Measurements from ENCODE around the gene ZNF367.

Gene ZNF367

GRCh38 chr9:96449523-96449844 lies 31.3 kb upstream of the ZNF367 start:
- TF ChIP-seq, protein P1, sequence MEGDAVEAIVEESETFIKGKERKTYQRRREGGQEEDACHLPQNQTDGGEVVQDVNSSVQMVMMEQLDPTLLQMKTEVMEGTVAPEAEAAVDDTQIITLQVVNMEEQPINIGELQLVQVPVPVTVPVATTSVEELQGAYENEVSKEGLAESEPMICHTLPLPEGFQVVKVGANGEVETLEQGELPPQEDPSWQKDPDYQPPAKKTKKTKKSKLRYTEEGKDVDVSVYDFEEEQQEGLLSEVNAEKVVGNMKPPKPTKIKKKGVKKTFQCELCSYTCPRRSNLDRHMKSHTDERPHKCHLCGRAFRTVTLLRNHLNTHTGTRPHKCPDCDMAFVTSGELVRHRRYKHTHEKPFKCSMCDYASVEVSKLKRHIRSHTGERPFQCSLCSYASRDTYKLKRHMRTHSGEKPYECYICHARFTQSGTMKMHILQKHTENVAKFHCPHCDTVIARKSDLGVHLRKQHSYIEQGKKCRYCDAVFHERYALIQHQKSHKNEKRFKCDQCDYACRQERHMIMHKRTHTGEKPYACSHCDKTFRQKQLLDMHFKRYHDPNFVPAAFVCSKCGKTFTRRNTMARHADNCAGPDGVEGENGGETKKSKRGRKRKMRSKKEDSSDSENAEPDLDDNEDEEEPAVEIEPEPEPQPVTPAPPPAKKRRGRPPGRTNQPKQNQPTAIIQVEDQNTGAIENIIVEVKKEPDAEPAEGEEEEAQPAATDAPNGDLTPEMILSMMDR (conservative IDR thresholded peaks at IDR 0.05; ENCODE audit: low read depth, low read length): no peak
- H3K4me3 ChIP-seq (ENCODE audit: low read length): peak overlapping the region; percentile 65
- no peak for DNase-seq (ENCODE audit: low read depth)

GRCh38 chr9:96448546-96449170 lies 30.5 kb upstream of the ZNF367 start:
- DNase-seq (ENCODE audit: low read depth): peak; percentile 19
- H3K4me3 ChIP-seq (ENCODE audit: low read length): no peak overlapping the region
- TF ChIP-seq, protein P1 (conservative IDR thresholded peaks at IDR 0.05; ENCODE audit: low read depth, low read length): no peak

DNA sequence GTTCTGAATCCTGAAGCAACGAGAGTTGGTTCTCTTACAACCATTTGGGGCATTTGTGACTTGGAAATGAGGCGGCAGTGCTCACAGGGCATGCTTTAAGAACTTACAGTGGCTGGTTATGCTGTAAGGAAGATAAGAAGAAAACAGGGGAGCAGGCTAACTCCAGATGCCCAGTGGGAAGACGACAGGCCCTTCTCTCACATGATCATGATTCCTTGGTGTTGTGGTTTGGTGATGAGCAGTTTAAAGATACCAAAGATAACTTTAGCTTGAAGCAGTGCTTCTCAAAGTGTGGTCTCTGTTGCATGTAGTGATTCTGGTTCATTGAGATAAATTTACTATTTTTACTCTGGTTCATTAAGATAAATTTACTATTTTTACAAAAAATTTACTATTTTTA lies 29.2 kb upstream of the ZNF367 start:
- TF ChIP-seq, protein P1 (conservative IDR thresholded peaks at IDR 0.05; ENCODE audit: low read depth, low read length): no peak
- no peak for DNase-seq (ENCODE audit: low read depth)
- H3K4me3 ChIP-seq (ENCODE audit: low read length): no peak overlapping the region

DNA sequence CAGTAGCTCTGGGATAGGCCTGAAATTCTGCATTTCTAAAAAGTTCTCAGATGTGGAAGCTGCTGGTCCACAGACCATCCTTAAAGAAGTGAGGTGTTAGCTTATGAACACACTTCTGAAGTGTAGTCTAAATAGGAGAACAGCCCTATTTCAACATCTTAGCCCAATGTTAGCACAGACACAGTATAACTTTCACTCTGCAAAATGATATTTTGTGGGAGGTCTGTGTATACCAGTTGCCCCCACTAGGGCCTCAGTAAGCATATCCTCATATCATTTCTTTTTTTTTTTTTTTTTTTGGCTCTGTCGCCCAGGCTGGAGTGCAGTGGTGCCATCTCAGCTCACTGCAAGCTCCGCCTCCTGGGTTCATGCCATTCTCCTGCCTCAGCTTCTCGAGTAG lies 24.3 kb upstream of the ZNF367 start:
- TF ChIP-seq, protein P1 (conservative IDR thresholded peaks at IDR 0.05; ENCODE audit: low read depth, low read length): no peak
- DNase-seq (ENCODE audit: low read depth): no peak
- H3K4me3 ChIP-seq (ENCODE audit: low read length): no peak overlapping the region

DNA sequence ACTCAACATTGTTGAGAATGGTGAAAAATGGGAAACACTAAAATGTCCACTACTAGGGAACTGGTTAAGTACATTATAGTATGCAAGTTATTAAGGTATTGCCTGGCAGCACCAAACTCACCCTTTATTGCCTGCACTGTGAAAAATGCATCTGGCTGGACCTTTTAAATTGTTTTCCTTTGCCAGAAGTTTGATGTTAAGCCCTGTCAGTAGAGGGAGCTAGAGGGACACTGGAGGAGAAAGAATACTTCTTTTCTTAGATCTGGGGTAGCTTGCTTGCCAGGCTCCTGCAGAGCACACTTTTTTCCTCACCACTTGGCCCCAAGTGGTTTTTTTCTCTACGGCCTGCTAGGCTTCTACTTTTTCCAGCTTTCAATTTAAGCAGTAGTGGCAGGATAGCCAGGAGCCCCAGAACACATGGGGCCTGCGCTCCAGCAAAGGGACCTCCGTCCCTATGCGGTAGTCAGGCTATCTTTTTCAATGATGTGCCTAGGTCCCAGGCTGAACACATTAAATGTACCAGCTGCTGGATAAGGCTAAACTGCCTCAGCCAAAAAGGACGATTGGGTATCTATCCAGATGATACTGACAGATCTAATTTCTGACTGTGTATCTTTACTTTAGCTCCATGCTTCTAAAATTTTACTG lies 23.8 kb upstream of the ZNF367 start:
- no peak overlapping the region for H3K4me3 ChIP-seq (ENCODE audit: low read length)
- TF ChIP-seq, protein P1 (conservative IDR thresholded peaks at IDR 0.05; ENCODE audit: low read depth, low read length): peak; percentile 61
- no peak for DNase-seq (ENCODE audit: low read depth)

- no peak for DNase-seq (ENCODE audit: low read depth)
- H3K4me3 ChIP-seq (ENCODE audit: low read length): no peak overlapping the region
- TF ChIP-seq, protein P1 (conservative IDR thresholded peaks at IDR 0.05; ENCODE audit: low read depth, low read length): no peak
Observed at GRCh38 chr9:96440671-96441199, 22.6 kb upstream of the ZNF367 start.

GRCh38 chr9:96437454-96437853 lies 19.3 kb upstream of the ZNF367 start:
- TF ChIP-seq, protein P1 (conservative IDR thresholded peaks at IDR 0.05; ENCODE audit: low read depth, low read length): no peak
- H3K4me3 ChIP-seq (ENCODE audit: low read length): no peak overlapping the region
- DNase-seq (ENCODE audit: low read depth): no peak

Data from retinal pigment epithelial cell (primary cell).